Skin epidermis (tissue), 12 donors: ENCODE measurements around the gene GAPT.
A peak's percentile ranks its signal among the peaks of the same experiment; 100 is the strongest.

Experiments used
- H3K27ac ChIP-seq, 21 experiments: fragments of 200-600 bp; sonication (generic) in 11 of 21; one replicate each; pipeline ENCODE4 v1.5.0; 2020; ENCODE audit warnings: mild to moderate bottlenecking in 3 of 21, inconsistent platforms in 2 of 21, moderate library complexity in 2 of 21
- H3K4me3 ChIP-seq, 7 experiments: fragments of 200-600 bp; sonication (generic) in 2 of 7; one replicate each; pipeline ENCODE4 v1.5.0; 2020; ENCODE audit warnings: inconsistent platforms in 2 of 7, mild to moderate bottlenecking in 2 of 7, moderate library complexity in 1 of 7

The GAPT gene

GRCh38 chr5:58491216-58491892 is at the start of gene GAPT:
GAPT (plus strand) TSS chr5:58491435; CDS start chr5:58494537, 3,102 bp downstream.
- Histone ChIP-seq H3K27ac (peak within 1 kb of the TSS in 4 of 21 experiments; percentile 4 to 65 (median 44)), H3K4me3 (no peak within 1 kb of the TSS)

- H3K27ac ChIP-seq, result no peak overlapping the region
- H3K4me3 ChIP-seq, result no peak overlapping the region
These were observed 46.4 kb upstream of the GAPT start for GRCh38 chr5:58444805-58445204.

- Histone ChIP-seq H3K4me3 (no peak overlapping the region), H3K27ac (no peak overlapping the region)
These were observed 45.2 kb upstream of the GAPT start for GRCh38 chr5:58446024-58446423.

- H3K27ac ChIP-seq, result no peak overlapping the region
These were observed 44.0 kb upstream of the GAPT start for GRCh38 chr5:58447226-58447625.

DNA sequence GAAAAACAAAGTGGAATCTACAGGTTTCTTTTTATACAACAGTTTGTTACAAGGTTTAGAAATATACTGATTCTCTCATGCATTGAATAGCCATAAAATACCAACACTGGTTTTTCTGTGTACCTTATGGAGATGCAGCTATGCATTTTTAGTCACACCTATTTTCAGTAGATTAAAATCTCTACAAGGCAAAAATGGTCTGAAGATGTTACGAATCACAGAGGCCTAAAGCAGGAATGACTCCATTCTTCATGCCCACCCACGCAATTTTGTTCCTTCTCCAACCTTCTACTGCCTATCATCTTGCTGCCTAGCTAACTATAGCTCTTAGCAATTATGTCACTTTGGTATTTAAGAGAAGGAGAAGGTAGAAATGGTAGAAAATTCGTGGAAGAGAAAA is 41.2 kb upstream of the GAPT start:
- Histone ChIP-seq H3K4me3 (no peak overlapping the region), H3K27ac (no peak overlapping the region)

More at GRCh38 chr5:58447226-58447625, 44.0 kb upstream of the GAPT start:
- no peak overlapping the region for H3K4me3 ChIP-seq

DNA sequence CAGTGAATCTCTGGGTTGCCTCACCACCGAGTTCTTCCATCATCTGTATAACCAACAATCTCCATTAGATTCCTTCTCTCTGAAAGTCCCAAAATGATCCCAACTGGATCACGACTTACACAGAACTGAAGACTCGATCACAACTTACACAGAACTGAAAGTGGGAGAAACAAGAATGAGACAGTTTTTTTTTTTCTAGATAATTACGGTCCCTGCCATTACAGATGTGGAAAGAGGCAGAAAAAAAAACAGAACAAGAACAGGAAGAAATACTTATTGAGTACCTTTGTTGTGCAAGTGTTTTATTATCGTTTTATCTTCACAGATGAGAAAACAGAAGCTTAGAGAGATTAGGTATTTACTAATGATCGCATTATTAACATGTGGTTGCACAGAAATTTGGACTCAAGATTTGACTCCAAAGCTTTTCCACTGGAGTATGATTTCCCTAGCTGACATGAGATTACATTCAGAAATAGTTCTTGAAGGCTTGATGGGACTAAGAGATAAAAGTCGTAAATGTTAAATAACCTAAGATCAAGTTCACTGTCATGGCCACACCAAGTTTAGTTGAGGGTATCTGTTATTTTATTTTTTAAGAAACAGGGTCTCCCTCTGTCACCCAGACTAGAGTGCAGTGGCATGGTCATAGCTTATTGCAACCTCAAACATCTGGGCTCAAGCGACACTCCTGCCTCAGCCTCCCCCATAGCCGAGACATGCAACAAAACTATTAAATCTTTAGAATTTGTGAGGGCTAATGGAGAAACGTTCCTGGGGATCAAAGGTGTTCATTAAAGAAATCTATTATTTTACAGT is 40.2 kb upstream of the GAPT start:
- H3K4me3 ChIP-seq, result no peak overlapping the region
- H3K27ac ChIP-seq, result no peak overlapping the region

DNA sequence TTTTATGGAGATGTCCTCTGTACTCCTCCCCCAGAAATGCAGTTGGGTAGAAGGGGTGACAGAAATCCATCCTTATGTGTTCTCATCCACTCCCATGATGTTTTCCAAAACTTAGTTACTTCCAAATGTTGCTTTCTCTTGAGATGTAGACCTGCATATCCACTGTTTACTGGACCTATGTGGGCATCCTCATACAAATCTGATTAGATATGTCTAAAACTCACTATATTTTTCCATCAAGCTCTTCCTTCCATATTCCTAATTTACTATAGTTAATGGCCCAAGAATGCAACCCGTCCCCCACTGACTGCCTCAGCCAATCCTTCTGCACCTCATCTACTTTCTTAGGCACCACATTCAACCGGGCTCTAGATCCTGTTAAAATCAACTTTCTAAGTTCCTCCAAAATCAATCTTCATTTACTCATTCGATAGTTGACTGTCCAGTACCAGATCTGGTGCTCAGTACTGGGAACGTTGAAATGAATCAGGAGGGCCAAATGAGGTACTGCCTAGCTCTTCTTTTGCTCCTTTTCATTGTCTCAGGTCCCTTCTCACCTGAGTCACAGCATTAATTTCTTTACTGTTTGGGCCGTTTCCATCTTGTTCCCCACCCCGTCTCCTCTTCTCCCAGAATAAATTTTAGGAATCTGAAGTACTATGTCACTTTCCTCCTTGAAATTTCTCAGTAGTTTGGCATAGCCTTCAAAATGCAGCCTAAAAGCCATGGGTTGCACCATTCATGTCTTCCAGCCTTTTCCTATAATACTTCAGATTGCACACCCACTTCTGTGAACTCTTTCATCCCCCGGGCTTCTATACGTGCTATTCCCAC is 39.3 kb upstream of the GAPT start:
- peak overlapping the region in 2 of 21 experiments; percentile 2 to 19 for H3K27ac ChIP-seq
- H3K4me3 ChIP-seq, result no peak overlapping the region

- H3K27ac ChIP-seq, result peak overlapping the region in 2 of 21 experiments; percentile 8 to 15
These were observed 38.5 kb upstream of the GAPT start for GRCh38 chr5:58452566-58453258.

GRCh38 chr5:58453306-58453705 is 37.9 kb upstream of the GAPT start:
- Histone ChIP-seq H3K27ac (peak overlapping the region in 3 of 21 experiments; percentile 8 to 60 (median 15)), H3K4me3 (no peak overlapping the region)

More at GRCh38 chr5:58452566-58453258, 38.5 kb upstream of the GAPT start:
- H3K4me3 ChIP-seq, result no peak overlapping the region

GRCh38 chr5:58454025-58454424 is 37.2 kb upstream of the GAPT start:
- H3K4me3 ChIP-seq, result no peak overlapping the region
- H3K27ac ChIP-seq, result peak overlapping the region in 2 of 21 experiments; percentile 21 to 60

DNA sequence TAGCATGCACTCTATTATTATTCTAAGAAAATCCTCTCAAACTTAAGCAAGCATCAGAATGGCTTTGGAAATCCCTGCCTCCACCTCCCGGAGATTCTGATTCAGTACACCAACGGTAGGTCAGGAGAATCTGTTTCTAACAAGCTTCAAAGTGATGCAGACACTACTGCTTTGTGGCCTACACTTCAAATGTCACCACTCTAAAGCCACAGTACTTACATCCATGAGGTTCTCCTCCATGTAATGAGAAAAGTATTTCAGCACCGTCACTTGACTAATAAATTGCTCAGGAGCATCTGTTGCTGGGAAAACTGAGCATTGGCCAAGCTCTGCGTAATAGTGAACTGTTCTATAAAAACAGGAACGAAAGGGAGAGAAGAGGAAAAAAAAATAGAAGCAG is 36.2 kb upstream of the GAPT start:
- Histone ChIP-seq H3K27ac (peak overlapping the region in 1 of 21 experiments; percentile 97), H3K4me3 (peak overlapping the region in 3 of 7 experiments; percentile 57 to 87 (median 75))

DNA sequence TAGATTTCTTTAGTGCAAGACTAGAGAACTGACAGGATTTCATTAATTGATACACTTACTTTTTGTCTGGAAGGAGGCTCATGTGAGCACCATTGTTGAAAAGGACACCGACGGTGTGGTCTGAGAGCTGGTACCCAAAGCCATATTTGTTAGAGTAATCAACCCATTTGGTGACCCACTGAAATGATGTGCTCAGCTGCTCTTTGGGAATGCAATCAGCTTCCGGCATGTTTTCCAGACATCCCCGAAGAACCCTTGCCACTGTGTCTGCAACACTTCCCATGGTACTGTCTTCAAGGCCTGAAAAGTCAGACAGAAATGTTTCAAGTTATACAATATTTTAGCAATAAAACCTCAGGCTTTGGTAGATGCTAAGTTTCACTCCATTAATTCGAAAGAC is 35.8 kb upstream of the GAPT start:
- H3K27ac ChIP-seq, result peak overlapping the region in 3 of 21 experiments; percentile 3 to 97 (median 18)
- H3K4me3 ChIP-seq, result peak overlapping the region in 5 of 7 experiments; percentile 57 to 87 (median 76)

DNA sequence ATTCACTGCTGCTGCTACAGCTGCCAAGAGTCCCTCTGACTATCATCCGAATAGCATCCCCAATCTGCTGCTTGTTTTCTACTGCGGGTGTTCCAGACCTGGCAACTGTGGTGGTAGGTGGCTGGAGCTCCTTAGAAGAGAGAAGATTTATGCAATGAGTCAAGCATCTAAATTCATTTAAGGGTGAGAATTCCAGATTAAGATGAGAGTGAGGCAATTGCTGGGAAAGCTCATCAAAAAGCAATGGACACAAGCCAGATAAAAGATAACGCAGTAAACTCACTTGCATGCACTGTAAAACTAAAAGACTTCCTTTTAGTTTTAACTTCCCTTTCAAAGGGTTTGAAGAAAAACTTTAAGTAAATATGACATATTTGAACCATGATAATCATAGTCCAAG is 35.2 kb upstream of the GAPT start:
- Histone ChIP-seq H3K27ac (peak overlapping the region in 2 of 21 experiments; percentile 18 to 97), H3K4me3 (peak overlapping the region in 6 of 7 experiments; percentile 57 to 87 (median 76))

GRCh38 chr5:58456486-58456885 is 34.7 kb upstream of the GAPT start:
- Histone ChIP-seq H3K27ac (peak overlapping the region in 4 of 21 experiments; percentile 18 to 98 (median 62)), H3K4me3 (peak overlapping the region; percentile 57 to 98 (median 76))

DNA sequence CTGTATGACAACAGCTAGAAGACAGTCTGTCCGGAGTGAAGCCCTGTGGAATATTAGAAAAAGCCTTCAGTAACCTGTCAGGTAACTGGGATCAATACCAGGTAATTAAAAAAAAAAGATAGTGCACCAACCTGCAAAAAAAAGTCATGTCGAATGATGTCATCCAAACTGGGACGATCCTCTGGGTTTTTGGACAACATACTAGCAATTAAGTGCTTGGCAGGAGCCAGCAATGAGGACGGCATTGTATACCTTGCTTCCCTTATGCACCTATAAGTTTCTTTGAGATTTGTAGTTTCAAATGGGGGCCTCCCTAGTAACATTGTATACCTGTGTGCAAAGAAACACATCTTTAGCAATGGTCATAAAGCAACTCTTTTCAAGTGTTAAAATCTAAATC is 34.2 kb upstream of the GAPT start:
- H3K4me3 ChIP-seq, result peak overlapping the region; percentile 57 to 98 (median 76)
- peak overlapping the region in 7 of 21 experiments; percentile 16 to 99 (median 81) for H3K27ac ChIP-seq

DNA sequence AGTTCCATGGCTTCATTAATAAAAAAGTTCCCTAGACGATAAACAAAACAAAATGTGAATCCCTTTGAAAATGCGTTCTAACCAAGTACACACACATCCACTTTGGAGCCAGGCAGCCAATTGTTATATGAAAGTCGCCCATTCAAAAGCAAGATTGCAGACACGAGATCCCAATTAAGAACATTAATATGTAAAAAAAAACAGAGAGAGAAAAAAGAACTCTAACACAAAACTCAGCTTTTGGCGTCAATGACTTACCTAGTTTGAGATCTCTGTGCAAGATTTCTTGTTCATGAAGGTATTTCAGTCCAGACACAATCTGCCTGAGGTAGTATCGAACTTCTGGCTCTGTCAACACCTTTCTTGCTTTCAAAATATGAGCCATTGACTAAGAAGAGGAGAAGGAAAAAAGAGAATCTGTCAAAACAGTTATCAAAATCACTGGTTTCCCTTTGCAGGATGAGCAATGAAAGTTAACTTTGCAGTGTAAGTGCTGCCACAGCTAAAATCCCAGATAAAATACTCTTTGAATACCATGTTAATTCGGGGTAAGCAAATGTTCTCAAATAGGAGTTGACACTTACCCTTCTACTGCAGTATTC is 33.0 kb upstream of the GAPT start:
- H3K27ac ChIP-seq, result peak overlapping the region in 18 of 21 experiments; percentile 13 to 99 (median 96)
- peak overlapping the region; percentile 57 to 98 (median 76) for H3K4me3 ChIP-seq

DNA sequence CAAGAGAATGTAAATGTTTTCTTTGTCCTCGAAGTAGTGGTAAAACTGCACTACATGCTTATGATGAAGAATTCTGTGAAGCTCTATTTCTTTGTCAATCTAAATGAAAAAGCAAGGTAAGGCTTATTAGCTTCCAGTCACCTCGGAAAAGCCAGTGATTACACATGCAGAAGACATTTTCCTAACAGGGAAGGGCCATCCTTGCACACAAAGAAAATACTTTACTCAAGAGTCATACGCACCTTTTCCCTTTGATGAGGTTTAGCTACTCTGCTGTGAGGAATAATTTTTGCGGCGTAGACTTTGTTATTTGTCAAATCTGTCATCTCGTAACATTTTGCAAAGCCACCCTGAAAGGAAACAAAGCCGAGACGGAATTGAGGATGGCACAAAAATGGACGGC is 32.5 kb upstream of the GAPT start:
- H3K4me3 ChIP-seq, result peak overlapping the region; percentile 57 to 98 (median 76)
- peak overlapping the region in 19 of 21 experiments; percentile 81 to 99 (median 96) for H3K27ac ChIP-seq

GRCh38 chr5:58459146-58460001 is 31.9 kb upstream of the GAPT start:
- peak overlapping the region; percentile 74 to 99 (median 96) for H3K27ac ChIP-seq
- H3K4me3 ChIP-seq, result peak overlapping the region; percentile 57 to 98 (median 76)
